ENCODE measurements around the gene UBE2E2.

DNA sequence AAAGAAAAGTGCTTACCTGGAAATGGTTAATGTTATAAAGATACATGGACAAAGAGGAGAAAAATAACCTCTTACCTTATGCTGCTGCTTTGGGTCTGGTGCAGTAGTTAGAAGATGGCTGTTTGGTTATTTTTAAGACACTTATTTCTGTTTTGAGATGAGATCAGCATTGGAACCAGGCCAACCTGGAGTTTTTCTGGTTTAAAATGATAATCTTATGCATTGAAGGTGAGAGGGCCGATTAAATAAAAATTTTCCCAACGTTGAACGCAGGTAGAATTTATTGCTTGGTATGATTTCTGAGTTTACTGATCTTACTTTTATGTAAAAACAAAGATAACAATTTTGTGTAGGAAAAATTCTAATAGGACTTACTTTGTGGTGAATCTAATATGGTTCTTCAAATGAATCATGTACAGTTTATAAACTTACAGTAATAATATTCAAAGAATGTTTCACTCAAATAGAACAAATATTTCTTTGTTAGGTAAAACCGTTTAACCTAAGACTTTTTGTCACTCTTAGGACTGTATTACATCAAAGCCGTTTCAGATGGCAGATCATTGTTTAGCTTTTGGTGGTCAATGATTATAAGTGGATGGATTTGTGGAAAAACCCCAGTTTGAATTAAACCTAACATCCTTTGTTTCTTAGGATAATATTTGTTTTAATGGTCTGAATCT lies 14.9 kb downstream of the UBE2E2 start:
- TF ChIP-seq, protein P1, sequence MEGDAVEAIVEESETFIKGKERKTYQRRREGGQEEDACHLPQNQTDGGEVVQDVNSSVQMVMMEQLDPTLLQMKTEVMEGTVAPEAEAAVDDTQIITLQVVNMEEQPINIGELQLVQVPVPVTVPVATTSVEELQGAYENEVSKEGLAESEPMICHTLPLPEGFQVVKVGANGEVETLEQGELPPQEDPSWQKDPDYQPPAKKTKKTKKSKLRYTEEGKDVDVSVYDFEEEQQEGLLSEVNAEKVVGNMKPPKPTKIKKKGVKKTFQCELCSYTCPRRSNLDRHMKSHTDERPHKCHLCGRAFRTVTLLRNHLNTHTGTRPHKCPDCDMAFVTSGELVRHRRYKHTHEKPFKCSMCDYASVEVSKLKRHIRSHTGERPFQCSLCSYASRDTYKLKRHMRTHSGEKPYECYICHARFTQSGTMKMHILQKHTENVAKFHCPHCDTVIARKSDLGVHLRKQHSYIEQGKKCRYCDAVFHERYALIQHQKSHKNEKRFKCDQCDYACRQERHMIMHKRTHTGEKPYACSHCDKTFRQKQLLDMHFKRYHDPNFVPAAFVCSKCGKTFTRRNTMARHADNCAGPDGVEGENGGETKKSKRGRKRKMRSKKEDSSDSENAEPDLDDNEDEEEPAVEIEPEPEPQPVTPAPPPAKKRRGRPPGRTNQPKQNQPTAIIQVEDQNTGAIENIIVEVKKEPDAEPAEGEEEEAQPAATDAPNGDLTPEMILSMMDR (IDR thresholded peaks at IDR 0.05; ENCODE audit: poor library complexity, severe bottlenecking): no peak
- TF ChIP-seq RAD21 (conservative IDR thresholded peaks at IDR 0.05) (no peak), EZH2 (IDR thresholded peaks at IDR 0.05; ENCODE audit: borderline replicate concordance, insufficient read depth, low read length, poor library complexity, severe bottlenecking) (no peak)
